Sigmoid colon (tissue), 7 donors: ENCODE data around the gene SLC1A2. TPM values are rescaled to one million over a fixed set of nuclear protein-coding genes. Genes with fewer than 3 reads are reported as not detected.

Experiments
- DNase-seq: peaks from one replicate; pipeline ENCODE4 v3.0.0-alpha.2; 2019
- H3K27ac ChIP-seq, 4 donors: fragments of 200-600 bp; sonication (generic); one replicate each; pipeline ENCODE4 v1.5.1; 2016 to 2019; ENCODE audit warnings: mild to moderate bottlenecking in 1 of 4
- H3K27me3 ChIP-seq, 3 donors: fragments of 200-600 bp; sonication (generic); one replicate each; pipeline ENCODE4 v1.5.1; 2019; ENCODE audit warnings: mild to moderate bottlenecking in 1 of 3
- H3K36me3 ChIP-seq, 4 donors: fragments of 200-600 bp; sonication (generic); one replicate each; pipeline ENCODE4 v1.5.1; 2016 to 2019
- H3K4me1 ChIP-seq, 4 donors: fragments of 200-600 bp; sonication (generic); one replicate each; pipeline ENCODE4 v1.5.1; 2017 to 2019
- H3K4me3 ChIP-seq, 4 donors: fragments of 200-600 bp; sonication (generic); one replicate each; pipeline ENCODE4 v1.5.1; 2017 to 2019; ENCODE audit warnings: mild to moderate bottlenecking in 2 of 4, moderate library complexity in 1 of 4
- H3K9me3 ChIP-seq, 4 donors: fragments of 200-600 bp in 3 of 4; sonication (generic) in 3 of 4; one replicate each; pipeline versions ENCODE4 v1.5.1 to v1.6.1; 2013 to 2019
- EP300 ChIP-seq, 4 donors: sonication (generic); formaldehyde crosslinking; IDR thresholded peaks; one replicate each; pipeline ENCODE4 v1.6.1; 2017; ENCODE audit warnings: antibody characterized with exemption in 4 of 4
- POLR2A ChIP-seq, 2 donors: fragments of 450-650 bp; IDR thresholded peaks; one replicate each; pipeline ENCODE4 v1.6.1; 2016; ENCODE audit warnings: antibody characterized with exemption in 2 of 2, mild to moderate bottlenecking in 2 of 2, moderate library complexity in 2 of 2
- POLR2AphosphoS5 ChIP-seq, 4 donors: sonication (generic); formaldehyde crosslinking; IDR thresholded peaks; one replicate each; pipeline ENCODE4 v1.6.1; 2017; ENCODE audit warnings: antibody characterized with exemption in 4 of 4
- WGBS, 2 donors: extraction: QIAGEN DNeasy Blood & Tissue Kit; methylation state at CpG; one replicate each; pipeline ENCODE4 v1.1.7; 2013; 5-methylcytosine and 5-hydroxymethylcytosine counted together
- intact Hi-C: fragments of 100-400 bp; cut with DNase I; formaldehyde crosslinking; loops from one replicate; pipeline ENCODE4 v1.15.1; 2023
- polyA plus RNA-seq, 3 donors: library from polyadenylated mRNA; stranded (reverse); fragments of 200-250 nt; gene quantifications; one replicate each; pipeline ENCODE4 v1.2.3, GENCODE V29; 2013
- total RNA-seq, 4 donors: library from RNA; depleted of rRNA; stranded (reverse); fragments of >200 nt; gene quantifications; one replicate each; pipeline ENCODE4 v1.1.0, GENCODE V29; 2016
- TF ChIP-seq, protein P1 (sequence below), 4 experiments: fragments of 450-650 bp in 3 of 4; fragments of 200-600 bp in 1 of 4; IDR thresholded peaks; one replicate each; pipeline ENCODE4 v1.5.1; 2016 to 2019; ENCODE audit warnings: antibody characterized with exemption in 4 of 4, mild to moderate bottlenecking in 3 of 4, moderate library complexity in 2 of 4
- donor health status: healthy with polysubstance abuse.
- donor health status: Bipolar disorder and iron deficiency.
- donor health status: healthy.

SLC1A2 gene
- total and polyA plus RNA-seq, 7 donors: 0.14 to 2.2 (median 0.48) TPM; not detected in 1

DNA sequence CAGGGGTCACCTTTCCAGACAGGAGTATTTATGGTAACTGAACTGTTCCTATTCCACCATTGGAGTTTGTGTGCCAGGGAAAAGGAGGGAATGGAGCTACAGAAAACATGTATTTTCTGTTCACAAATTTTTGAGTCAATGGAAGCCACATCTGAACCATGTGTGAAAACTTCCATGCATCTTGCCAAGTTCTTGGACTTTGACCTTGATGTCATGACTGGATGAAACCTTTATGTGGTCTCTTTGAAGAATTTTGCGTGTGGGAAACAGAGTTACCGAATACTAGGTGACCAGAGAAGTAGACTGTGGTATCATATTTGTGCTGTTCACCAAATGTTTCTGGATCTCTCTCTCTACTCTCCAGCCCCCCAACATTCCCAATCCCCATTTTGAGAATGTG is 175.6 kb downstream of the SLC1A2 start:
- no peak overlapping the region for H3K4me3 ChIP-seq
- H3K36me3 ChIP-seq: no peaks in the 10 kb centered on the region
- 91 to 95% methylated on average over 2 of the region's 2 CpGs for WGBS, 2 donors
- H3K27ac ChIP-seq: no peak overlapping the region
- H3K27me3 ChIP-seq: no peaks in the 10 kb centered on the region
- intact Hi-C loops: loop anchor here (5.0 kb wide), 1 partner anchor 101 kb away; no protein-coding TSS in a partner anchor
- TF ChIP-seq, protein P1, sequence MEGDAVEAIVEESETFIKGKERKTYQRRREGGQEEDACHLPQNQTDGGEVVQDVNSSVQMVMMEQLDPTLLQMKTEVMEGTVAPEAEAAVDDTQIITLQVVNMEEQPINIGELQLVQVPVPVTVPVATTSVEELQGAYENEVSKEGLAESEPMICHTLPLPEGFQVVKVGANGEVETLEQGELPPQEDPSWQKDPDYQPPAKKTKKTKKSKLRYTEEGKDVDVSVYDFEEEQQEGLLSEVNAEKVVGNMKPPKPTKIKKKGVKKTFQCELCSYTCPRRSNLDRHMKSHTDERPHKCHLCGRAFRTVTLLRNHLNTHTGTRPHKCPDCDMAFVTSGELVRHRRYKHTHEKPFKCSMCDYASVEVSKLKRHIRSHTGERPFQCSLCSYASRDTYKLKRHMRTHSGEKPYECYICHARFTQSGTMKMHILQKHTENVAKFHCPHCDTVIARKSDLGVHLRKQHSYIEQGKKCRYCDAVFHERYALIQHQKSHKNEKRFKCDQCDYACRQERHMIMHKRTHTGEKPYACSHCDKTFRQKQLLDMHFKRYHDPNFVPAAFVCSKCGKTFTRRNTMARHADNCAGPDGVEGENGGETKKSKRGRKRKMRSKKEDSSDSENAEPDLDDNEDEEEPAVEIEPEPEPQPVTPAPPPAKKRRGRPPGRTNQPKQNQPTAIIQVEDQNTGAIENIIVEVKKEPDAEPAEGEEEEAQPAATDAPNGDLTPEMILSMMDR (IDR thresholded peaks at IDR 0.05): no peak
- TF ChIP-seq EP300 (IDR thresholded peaks at IDR 0.05): no peak
- DNase-seq: no peak
- peaks cover 0 to 52% (median 33%) of the 10 kb centered on the region in 4 donors for H3K4me1 ChIP-seq
- H3K9me3 ChIP-seq: no peaks in the 10 kb centered on the region

DNA sequence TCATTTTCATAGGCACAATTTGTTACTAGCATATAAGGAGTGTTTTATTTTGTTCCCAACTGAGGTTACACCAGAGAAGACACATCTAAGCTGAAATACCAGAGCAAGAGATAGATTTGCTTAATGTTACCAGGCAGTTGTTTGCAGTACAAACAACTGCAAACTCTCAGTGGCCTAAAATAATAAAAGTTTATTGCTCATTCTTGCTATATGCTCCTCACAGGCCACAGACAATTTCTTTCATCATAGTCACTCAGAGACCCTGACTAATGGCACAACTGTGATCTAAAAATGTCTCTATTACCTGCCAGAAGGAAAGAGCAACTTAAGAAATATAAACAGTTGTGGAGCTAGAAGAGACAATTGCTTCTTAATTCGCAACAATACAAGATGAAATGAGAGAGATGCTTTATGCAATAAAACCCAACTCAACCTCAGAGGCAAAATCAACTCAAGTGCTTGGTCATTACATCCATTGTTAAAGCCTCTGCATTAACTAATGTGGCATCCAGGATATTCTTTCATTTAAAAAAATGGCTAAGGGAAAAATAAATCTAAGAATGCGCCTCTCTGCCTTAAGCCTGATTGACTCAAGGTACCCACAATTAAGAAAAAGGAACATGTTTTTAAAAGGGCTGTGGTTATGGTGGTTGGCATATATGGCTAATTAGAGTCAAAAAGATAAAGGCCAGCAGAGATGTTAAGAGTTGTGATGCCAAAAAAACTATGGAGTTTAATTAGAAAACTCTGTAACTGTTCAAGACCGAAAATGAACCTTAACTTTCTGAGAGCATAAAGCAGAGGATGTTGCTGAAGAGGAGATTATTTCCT is 176.7 kb downstream of the SLC1A2 start:
- peak overlapping the region in 1 of 4 donors; percentile 42 for H3K27ac ChIP-seq
- no peak overlapping the region for H3K4me3 ChIP-seq
- H3K36me3 ChIP-seq: no peaks in the 10 kb centered on the region
- intact Hi-C loops: loop anchor here (5.0 kb wide), 1 partner anchor 100 kb away; no protein-coding TSS in a partner anchor
- H3K9me3 ChIP-seq: no peaks in the 10 kb centered on the region
- 72 to 75% methylated on average over 3 of the region's 3 CpGs for WGBS, 2 donors
- TF ChIP-seq, protein P1 (IDR thresholded peaks at IDR 0.05): no peak
- TF ChIP-seq POLR2A (IDR thresholded peaks at IDR 0.05) (no peak), POLR2AphosphoS5 (IDR thresholded peaks at IDR 0.05) (no peak), EP300 (IDR thresholded peaks at IDR 0.05) (no peak)
- DNase-seq: no peak
- no peaks in the 10 kb centered on the region for H3K27me3 ChIP-seq
- H3K4me1 ChIP-seq: peaks cover 0 to 52% (median 34%) of the 10 kb centered on the region in 4 donors

DNA sequence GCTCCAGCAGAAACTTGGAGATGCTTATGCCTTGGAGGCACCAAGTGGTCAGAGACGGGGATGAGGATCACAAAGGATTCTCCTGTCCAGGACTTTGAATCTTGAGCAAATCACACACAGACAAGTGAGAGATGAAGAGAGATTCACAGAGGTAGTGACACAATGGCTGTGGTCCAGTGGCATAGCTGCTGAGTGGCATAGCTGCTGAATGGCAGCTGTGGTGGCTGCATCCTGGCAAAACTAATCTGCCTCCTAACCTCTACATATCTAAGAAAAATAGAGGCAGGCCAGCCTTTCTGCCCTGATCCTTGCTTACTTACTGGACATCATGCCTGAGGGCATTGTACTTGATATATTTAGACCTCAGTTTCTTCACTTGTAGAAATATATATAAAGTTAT is 177.8 kb downstream of the SLC1A2 start:
- Histone ChIP-seq H3K9me3 (no peaks in the 10 kb centered on the region), H3K4me1 (peaks cover 0 to 46% (median 24%) of the 10 kb centered on the region in 4 donors), H3K27me3 (no peaks in the 10 kb centered on the region), H3K4me3 (no peak overlapping the region), H3K36me3 (no peaks in the 10 kb centered on the region), H3K27ac (no peak overlapping the region)
- WGBS, 2 donors: 97 to 98% methylated on average over 1 of the region's 1 CpG
- no peak for DNase-seq
- TF ChIP-seq POLR2AphosphoS5 (IDR thresholded peaks at IDR 0.05): no peak
- no peak for TF ChIP-seq EP300 (IDR thresholded peaks at IDR 0.05)
- TF ChIP-seq, protein P1 (IDR thresholded peaks at IDR 0.05): no peak
- no peak for TF ChIP-seq POLR2A (IDR thresholded peaks at IDR 0.05)
- intact Hi-C loops: loop anchor here (5.0 kb wide), 1 partner anchor 99 kb away; no protein-coding TSS in a partner anchor

DNA sequence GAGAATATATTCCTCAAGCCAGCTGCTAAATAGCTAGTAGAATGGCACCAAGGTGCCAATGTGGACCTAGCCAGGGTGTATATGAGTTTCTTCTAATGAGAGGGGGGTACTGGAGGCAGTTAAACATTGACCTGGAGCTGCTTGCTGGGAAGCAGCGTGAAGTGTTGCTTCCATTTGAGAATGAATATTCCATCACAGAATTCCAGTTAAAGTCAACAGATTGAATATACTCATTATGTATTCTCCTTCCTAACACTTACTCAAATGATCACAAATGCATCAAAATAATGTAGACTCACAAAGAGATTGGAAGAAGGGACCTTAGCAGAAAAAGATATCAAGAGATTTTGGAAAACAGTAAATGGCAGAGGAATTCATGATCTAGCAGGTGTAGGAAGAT is 178.3 kb downstream of the SLC1A2 start:
- peaks cover 0 to 42% (median 19%) of the 10 kb centered on the region in 4 donors for H3K4me1 ChIP-seq
- H3K27me3 ChIP-seq: no peaks in the 10 kb centered on the region
- no peak for DNase-seq
- H3K27ac ChIP-seq: no peak overlapping the region
- intact Hi-C loops: loop anchor here (5.0 kb wide), 1 partner anchor 99 kb away; no protein-coding TSS in a partner anchor
- WGBS, 2 donors: 94 to 98% methylated on average over 1 of the region's 1 CpG
- TF ChIP-seq EP300 (IDR thresholded peaks at IDR 0.05) (no peak), POLR2AphosphoS5 (IDR thresholded peaks at IDR 0.05) (no peak), POLR2A (IDR thresholded peaks at IDR 0.05) (no peak)
- TF ChIP-seq, protein P1 (IDR thresholded peaks at IDR 0.05): no peak
- H3K9me3 ChIP-seq: no peaks in the 10 kb centered on the region
- H3K36me3 ChIP-seq: no peaks in the 10 kb centered on the region
- H3K4me3 ChIP-seq: no peak overlapping the region
